OCI-LY1 (cell line): ENCODE measurements around the gene NEK5.

Experiments used
- H2AFZ ChIP-seq: fragments of 200-600 bp; sonication (generic), shearing (Covaris generic); 2 replicates; pipeline ENCODE4 v1.6.0; 2014; ENCODE audit warnings: antibody characterized with exemption, mild to moderate bottlenecking, low read length
- H3F3A ChIP-seq: fragments of 200-600 bp; sonication (generic), shearing (Covaris generic); 2 replicates; pipeline ENCODE4 v1.6.0; 2014; ENCODE audit warnings: mild to moderate bottlenecking, antibody characterized with exemption, low read length, moderate library complexity; ENCODE audit not compliant: insufficient read depth
- H3K27ac ChIP-seq: fragments of 200-600 bp; sonication (generic); 2 replicates; pipeline ENCODE4 v1.5.1; 2014; ENCODE audit warnings: low read length, mixed run types, mild to moderate bottlenecking, low read depth; ENCODE audit not compliant: poor library complexity, severe bottlenecking
- H3K27me3 ChIP-seq: fragments of 200-600 bp; sonication (generic); 2 replicates; pipeline ENCODE4 v1.6.0; 2014; ENCODE audit warnings: antibody characterized with exemption, mild to moderate bottlenecking, low read length, moderate library complexity; ENCODE audit not compliant: insufficient read depth
- H3K36me3 ChIP-seq: fragments of 200-600 bp; sonication (generic); 2 replicates; pipeline ENCODE4 v1.6.1; 2014; ENCODE audit warnings: mild to moderate bottlenecking, antibody characterized with exemption, low read length, moderate library complexity, mixed read lengths; ENCODE audit not compliant: insufficient read depth
- H3K4me1 ChIP-seq: fragments of 200-600 bp; sonication (generic); 2 replicates; pipeline ENCODE4 v1.5.1; 2014; ENCODE audit warnings: mild to moderate bottlenecking, low read length, moderate library complexity; ENCODE audit not compliant: insufficient read depth, severe bottlenecking
- H3K4me2 ChIP-seq: fragments of 200-600 bp; sonication (generic), shearing (Covaris generic); 2 replicates; pipeline ENCODE4 v1.6.1; 2014; ENCODE audit warnings: low read length
- H3K4me3 ChIP-seq: fragments of 200-600 bp; sonication (generic); 2 replicates; pipeline ENCODE4 v1.5.1; 2014; ENCODE audit warnings: low read length, low read depth, mild to moderate bottlenecking, mixed read lengths; ENCODE audit not compliant: poor library complexity, severe bottlenecking
- H3K79me2 ChIP-seq: fragments of 200-600 bp; shearing (Covaris generic); 2 replicates; pipeline ENCODE4 v1.6.1; 2016; ENCODE audit warnings: mixed run types, low read length, mixed read lengths; ENCODE audit not compliant: insufficient read depth
- H3K9ac ChIP-seq: fragments of 200-600 bp; sonication (generic), shearing (Covaris generic); 2 replicates; pipeline ENCODE4 v1.6.1; 2014; ENCODE audit warnings: mild to moderate bottlenecking, low read length, mixed read lengths
- H3K9me2 ChIP-seq: fragments of 200-600 bp; sonication (generic), shearing (Covaris generic); 2 replicates; pipeline ENCODE4 v1.6.1; 2014; ENCODE audit warnings: low read depth, mild to moderate bottlenecking, low read length, mixed read lengths
- H3K9me3 ChIP-seq: fragments of 200-600 bp; shearing (Covaris generic); 2 replicates; pipeline ENCODE4 v1.6.1; 2014; ENCODE audit warnings: low read length, mixed read lengths
- H4K20me1 ChIP-seq: fragments of 200-600 bp; sonication (generic), shearing (Covaris generic); 2 replicates; pipeline ENCODE4 v1.6.0; 2016; ENCODE audit warnings: mild to moderate bottlenecking, low read length; ENCODE audit not compliant: insufficient read depth
- EZH2 ChIP-seq: fragments of 200-600 bp; sonication (generic), shearing (Covaris generic); IDR thresholded peaks from 2 replicates; pipeline ENCODE4 v1.8.0; 2017; ENCODE audit warnings: borderline replicate concordance, mixed run types, mild to moderate bottlenecking, antibody characterized with exemption, low read length, moderate library complexity, mixed read lengths
- TF ChIP-seq, protein P1 (sequence below): fragments of 200-600 bp; sonication (generic), shearing (Covaris generic); IDR thresholded peaks from 2 replicates; pipeline ENCODE4 v1.5.1; 2017; ENCODE audit warnings: mild to moderate bottlenecking, antibody characterized with exemption, low read length, moderate library complexity, mixed read lengths

Gene NEK5

DNA sequence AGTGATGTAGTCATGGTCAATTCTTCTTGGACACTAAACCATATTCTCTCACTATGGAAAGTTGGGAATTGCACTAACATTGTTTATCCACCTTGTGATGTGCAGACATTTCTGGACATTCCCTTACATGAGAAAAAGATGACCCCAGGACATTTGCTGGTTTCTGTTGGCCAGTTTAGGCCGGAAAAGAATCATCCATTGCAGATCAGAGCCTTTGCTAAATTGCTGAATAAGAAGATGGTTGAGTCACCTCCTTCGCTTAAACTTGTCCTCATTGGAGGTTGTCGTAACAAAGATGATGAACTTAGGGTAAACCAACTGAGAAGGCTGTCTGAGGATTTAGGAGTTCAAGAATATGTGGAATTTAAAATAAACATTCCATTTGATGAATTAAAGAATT lies 104.4 kb downstream of the NEK5 start, which contains the start of gene UTP14C:
UTP14C (plus strand) TSS at position 211 of the 400 bp plus-strand sequence. CDS start 4,114 bp downstream, outside the sequence.
- no peaks in the 10 kb centered on the region for H3K9me3 ChIP-seq
- H3K4me3 ChIP-seq, result no peak within 1 kb of the TSS
- no peak within 1 kb of the TSS for H3K9ac ChIP-seq
- no peaks in the 10 kb centered on the region for H3K9me2 ChIP-seq
- no peaks in the 10 kb centered on the region for H3K79me2 ChIP-seq
- H2AFZ ChIP-seq, result no peak within 1 kb of the TSS
- H3K4me2 ChIP-seq, result no peak within 1 kb of the TSS
- H4K20me1 ChIP-seq, result no peaks in the 10 kb centered on the region
- no peaks in the 10 kb centered on the region for H3K27me3 ChIP-seq
- no peak within 1 kb of the TSS for H3K27ac ChIP-seq
- H3K36me3 ChIP-seq, result peaks cover 73% of the 10 kb centered on the region
- no peaks in the 10 kb centered on the region for H3K4me1 ChIP-seq
- no peaks in the 10 kb centered on the region for H3F3A ChIP-seq
- no peak for TF ChIP-seq EZH2
- TF ChIP-seq, protein P1, sequence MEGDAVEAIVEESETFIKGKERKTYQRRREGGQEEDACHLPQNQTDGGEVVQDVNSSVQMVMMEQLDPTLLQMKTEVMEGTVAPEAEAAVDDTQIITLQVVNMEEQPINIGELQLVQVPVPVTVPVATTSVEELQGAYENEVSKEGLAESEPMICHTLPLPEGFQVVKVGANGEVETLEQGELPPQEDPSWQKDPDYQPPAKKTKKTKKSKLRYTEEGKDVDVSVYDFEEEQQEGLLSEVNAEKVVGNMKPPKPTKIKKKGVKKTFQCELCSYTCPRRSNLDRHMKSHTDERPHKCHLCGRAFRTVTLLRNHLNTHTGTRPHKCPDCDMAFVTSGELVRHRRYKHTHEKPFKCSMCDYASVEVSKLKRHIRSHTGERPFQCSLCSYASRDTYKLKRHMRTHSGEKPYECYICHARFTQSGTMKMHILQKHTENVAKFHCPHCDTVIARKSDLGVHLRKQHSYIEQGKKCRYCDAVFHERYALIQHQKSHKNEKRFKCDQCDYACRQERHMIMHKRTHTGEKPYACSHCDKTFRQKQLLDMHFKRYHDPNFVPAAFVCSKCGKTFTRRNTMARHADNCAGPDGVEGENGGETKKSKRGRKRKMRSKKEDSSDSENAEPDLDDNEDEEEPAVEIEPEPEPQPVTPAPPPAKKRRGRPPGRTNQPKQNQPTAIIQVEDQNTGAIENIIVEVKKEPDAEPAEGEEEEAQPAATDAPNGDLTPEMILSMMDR, result no peak

DNA sequence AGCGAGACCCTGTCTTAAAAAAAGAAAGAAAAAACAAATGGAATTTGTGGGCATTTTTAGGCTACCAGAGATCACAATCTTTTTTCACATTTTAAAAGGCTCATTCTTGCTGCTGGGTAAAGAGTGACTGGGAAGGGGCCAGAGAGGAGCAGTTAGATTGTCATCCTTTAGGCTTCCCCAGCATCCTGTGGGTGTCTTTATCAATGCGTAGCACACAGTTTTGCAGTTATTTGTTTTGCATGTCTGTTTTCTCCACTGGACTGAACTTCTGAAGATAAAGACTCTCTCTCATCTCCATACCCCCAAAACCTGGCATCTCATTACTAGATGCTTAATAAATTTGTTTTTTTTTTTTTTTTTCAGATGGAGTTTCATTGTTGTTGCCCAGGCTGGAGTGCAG lies 106.5 kb downstream of the NEK5 start:
- H3K27me3 ChIP-seq, result no peaks in the 10 kb centered on the region
- no peaks in the 10 kb centered on the region for H3K9me3 ChIP-seq
- H3K9ac ChIP-seq, result no peak overlapping the region
- TF ChIP-seq, protein P1, result no peak
- no peak for TF ChIP-seq EZH2
- H2AFZ ChIP-seq, result no peak overlapping the region
- H3K27ac ChIP-seq, result no peak overlapping the region
- no peaks in the 10 kb centered on the region for H3K9me2 ChIP-seq
- no peak overlapping the region for H3K4me3 ChIP-seq
- no peak overlapping the region for H3K4me2 ChIP-seq
- H3K79me2 ChIP-seq, result no peaks in the 10 kb centered on the region; the same call in 1 of the 2 replicates
- H3F3A ChIP-seq, result no peaks in the 10 kb centered on the region
- no peaks in the 10 kb centered on the region for H3K4me1 ChIP-seq
- H4K20me1 ChIP-seq, result no peaks in the 10 kb centered on the region
- H3K36me3 ChIP-seq, result peaks cover 66% of the 10 kb centered on the region

DNA sequence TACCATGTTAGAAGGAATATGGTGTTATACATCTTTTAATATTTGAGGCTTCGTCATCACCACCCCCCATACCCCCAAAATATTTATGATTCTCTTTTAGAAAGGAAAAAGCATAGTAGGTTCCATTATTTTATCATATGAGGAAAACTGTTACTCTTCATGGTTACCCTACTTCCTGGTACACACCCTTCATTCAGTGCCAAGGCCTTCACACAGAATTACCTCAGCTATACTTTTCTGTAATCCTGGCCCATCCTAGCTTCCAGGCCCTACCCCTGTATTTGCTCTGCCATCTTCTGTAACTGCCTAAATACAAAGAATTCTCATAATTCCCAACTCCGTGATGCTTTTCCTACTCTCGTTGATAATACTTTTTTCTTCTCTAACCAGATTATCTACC lies 108.7 kb downstream of the NEK5 start:
- Histone ChIP-seq H3K27ac (no peak overlapping the region), H3K4me3 (no peak overlapping the region), H3K4me2 (no peak overlapping the region), H3K9me2 (no peaks in the 10 kb centered on the region), H3K9ac (no peak overlapping the region), H2AFZ (no peak overlapping the region), H3K27me3 (no peaks in the 10 kb centered on the region), H3K9me3 (no peaks in the 10 kb centered on the region), H3K79me2 (no peaks in the 10 kb centered on the region; the same call in 1 of the 2 replicates), H3K4me1 (no peaks in the 10 kb centered on the region), H3F3A (no peaks in the 10 kb centered on the region), H3K36me3 (peaks cover 59% of the 10 kb centered on the region), H4K20me1 (no peaks in the 10 kb centered on the region)
- TF ChIP-seq, protein P1, result no peak
